Iris pigment epithelial cell (primary cell): Measurements from ENCODE around the gene ASPG.

Experiments used
- DNase-seq: peaks from one replicate; pipeline ENCODE4 v3.0.0-alpha.2; 2011; ENCODE audit warnings: low read depth

Gene ASPG

DNA sequence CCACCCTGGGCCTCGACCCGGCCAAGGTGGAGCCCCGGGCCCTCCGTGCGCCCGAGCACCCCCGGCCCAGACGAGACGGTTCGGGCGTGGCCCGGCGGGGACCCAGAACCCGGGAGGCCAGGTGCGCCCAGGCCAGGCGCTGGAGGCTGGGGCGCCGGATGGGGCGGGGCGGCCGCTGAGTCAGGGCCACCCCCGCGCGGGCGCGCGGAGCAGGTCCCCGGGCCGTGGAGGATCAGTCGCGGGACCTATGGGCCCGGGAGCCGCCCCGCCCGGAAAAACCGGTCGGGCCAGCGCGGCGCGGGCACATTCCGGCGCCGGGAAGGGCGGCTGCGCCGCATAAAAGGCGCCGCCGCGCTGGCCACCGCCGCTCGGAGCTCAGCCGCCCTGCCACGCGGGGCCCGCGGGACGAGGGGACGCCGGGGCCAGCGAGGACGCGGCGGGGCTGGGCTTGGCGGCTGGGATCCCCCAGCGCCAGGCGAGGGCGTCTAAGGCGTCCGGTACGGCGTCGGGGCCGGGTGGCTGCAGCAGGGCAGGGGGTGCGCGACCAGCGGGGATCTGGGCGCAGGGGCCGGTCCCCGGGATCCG is 31.3 kb downstream of the ASPG start:
- no peak for DNase-seq

GRCh38 chr14:104117341-104118005 is 32.0 kb downstream of the ASPG start:
- no peak for DNase-seq

GRCh38 chr14:104118006-104118844 is 32.7 kb downstream of the ASPG start:
- DNase-seq, result no peak

- DNase-seq, result no peak
These were observed 33.6 kb downstream of the ASPG start for GRCh38 chr14:104119119-104119487.

DNA sequence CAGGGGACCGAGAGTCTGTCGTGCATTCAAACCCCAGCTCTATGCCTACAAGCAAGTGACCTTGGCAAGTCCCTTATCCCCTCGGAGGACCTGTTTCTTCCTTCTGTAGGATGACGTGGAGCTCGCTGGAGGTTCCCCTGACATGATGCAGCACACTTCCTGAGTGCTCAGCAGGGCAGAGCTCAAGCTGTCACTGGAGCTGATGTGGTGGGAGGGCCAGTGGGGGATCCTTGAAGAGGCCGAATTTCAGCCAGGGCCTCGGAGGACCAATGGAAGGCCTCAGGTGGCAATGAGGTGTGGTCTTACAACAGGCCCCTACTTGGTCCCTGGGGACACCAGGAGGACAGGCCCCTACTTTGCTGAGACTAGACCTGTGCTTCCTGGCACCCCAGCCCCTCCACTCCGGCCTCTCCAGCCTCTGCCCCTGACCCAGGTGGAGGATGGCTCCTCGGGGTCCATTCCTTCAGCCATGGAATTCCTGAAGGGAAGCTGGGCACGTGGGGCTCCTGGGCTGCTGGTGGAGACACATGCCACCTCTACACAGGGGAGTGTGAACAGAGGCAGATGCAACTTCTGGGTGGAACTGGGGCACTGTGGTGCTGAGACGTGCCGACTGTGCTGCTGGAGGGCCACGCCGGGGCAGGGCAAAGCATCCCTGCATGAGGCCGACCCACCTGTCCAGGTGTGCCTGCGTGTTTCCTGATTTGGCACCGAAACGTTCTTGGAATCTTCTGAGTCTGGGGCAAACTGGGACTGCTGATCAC is 34.2 kb downstream of the ASPG start:
- DNase-seq, result no peak

GRCh38 chr14:104120281-104120741 is 34.8 kb downstream of the ASPG start:
- no peak for DNase-seq

- no peak for DNase-seq
These were observed 35.6 kb downstream of the ASPG start for GRCh38 chr14:104121142-104121541.

DNA sequence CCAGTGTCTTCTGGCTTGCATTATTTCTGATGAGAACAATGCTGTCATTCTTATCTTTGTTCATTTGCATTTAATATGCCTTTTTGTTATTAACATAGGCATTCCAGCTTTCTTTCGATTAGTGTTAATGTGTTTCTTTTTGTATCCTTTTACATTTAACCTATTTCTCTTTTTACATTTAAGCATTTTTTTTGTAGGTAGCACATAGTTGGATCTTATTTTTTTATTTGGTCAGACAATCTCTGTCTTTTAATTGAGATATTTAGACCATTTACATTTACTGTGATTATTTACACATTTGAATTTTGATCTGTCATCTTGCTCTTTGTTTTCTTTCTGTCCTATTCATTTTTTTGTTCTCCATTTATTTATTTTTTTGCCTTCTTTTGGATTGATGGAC is 38.4 kb downstream of the ASPG start:
- DNase-seq, result no peak

GRCh38 chr14:104125011-104125410 is 39.5 kb downstream of the ASPG start:
- no peak for DNase-seq

DNA sequence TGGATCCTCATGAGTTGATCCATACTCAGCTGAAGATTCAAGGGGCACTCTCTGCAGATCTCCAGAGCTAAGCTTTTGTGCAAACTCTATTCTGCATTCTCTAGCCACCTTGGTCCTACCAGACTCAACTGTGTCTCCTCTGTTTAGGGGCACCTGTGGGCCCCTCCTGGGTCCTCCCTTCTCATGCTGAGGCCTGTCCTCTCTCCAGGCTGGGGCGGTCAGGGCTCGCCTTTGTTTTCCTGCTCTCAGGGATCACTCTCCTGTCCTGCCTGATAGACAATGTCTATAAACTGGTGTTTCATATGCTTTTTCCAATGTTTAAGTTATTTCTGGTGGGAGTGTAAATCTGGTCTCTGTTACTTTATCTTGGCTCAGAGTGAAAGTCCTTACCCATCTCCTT is 41.3 kb downstream of the ASPG start:
- no peak for DNase-seq

DNA sequence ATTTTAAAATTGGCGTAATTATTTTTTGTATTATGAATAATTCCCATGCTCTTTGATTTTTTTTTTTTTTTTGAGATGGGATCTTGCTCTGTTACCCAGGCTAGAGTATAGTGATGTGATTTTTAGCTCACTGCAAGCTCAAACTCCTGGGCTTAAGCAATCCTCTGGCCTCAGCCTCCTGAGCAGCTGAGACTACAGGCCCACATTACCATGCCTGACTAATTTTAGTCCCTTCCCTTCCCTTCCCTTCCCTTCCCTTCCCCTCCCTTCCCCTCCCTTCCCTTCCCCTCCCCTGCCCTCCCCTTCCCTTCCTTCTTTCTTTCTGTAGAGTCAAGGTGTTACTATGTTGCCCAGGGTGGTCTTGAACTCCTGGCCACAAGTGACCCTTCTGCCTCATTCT is 43.5 kb downstream of the ASPG start:
- no peak for DNase-seq

GRCh38 chr14:104129556-104129955 is 44.1 kb downstream of the ASPG start:
- no peak for DNase-seq

GRCh38 chr14:104130974-104131651 is 45.6 kb downstream of the ASPG start:
- DNase-seq, result peak; percentile 35

GRCh38 chr14:104131968-104132732 is 46.6 kb downstream of the ASPG start:
- DNase-seq, result no peak

DNA sequence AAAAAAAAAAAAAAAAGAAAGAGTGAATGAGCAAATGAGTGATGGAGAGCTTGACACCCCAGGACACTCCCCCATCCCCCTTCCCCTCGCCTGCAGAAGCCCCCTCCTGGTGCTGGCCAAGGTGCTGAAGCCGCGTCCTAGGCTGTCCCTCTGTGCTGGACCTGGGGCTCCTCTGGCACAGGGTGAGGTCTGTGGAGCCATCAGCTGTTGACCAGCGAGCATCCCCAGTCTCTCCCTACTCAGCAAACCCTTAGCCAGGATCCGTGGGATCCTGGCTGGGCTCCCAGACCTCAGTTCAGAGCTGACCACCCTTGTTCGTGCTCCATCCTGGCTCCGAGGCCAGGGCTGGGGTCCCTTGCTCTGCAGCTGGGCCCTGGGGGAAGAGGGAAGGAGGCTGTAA is 47.5 kb downstream of the ASPG start:
- DNase-seq, result no peak

GRCh38 chr14:104133496-104133895 is 48.0 kb downstream of the ASPG start:
- no peak for DNase-seq

- no peak for DNase-seq
These were observed 48.8 kb downstream of the ASPG start for GRCh38 chr14:104134061-104134965.

DNA sequence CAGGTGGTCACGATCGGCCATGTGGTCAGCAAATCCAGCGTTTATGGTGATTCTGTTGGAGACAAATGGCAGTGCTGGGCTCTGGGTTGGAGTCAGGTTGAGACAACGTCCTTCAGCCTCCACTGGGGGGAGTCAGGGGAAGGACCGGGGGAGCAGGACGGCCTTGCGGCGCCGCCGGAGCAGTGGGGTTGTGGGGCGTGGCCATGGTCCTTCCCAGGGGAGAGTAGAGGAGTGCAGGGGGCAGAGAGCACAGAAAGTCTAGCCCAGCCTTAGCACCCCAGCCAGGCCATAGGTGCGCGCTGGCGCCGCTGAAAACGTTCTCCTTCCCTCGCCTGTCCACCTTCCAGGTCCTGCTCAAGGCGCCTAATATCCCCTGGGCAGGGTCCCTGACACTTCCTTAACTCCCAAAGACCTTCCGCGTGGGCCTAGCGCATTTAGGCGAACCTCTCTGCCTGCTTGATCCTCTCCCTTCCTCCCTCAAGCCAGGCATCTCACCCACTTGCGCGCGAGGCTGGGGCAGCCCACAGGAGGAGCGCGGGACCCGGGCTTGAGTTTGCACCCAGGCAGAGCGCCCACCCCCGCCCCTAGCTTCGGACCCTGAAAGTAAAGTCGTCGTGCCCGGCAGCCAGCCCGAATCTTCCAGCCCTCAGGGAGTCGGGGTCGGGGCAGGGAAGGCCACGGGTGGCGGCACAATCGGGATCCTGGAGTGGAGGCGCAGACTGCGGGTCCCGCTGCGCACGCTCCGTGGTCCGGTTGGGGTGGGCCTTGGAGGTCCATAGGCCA is 49.8 kb downstream of the ASPG start:
- peak; percentile 34 for DNase-seq

- DNase-seq, result no peak
These were observed 50.5 kb downstream of the ASPG start for GRCh38 chr14:104135904-104136471.
